ENCODE measurements around the gene COIL. TPM values are rescaled to one million over a fixed set of nuclear protein-coding genes. Genes with fewer than 3 reads are reported as not detected.

COIL gene
- total RNA-seq, 1 experiment from 2014 or later, result 22.9 TPM

DNA sequence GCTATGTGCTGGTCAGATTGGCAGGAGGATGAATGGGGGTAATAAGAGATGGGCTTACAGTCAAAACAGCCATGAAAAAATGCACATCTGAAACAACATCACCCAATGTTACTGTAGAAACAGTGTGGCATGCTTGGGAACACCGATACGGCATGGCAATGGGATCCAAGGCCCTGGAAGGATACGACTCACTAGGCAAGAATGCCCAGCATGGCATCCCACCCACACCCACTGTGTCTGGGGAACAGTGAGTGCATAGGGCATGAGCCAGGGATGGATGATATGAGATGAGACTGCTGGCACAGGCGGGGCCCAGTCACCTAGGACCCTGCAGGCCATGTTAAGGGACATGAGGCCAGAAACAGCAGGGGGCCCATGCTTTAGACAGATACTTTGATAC is 58.5 kb downstream of the COIL start:
- H3F3A ChIP-seq (ENCODE audit: low read length, unreplicated experiment), result no peaks in the 10 kb centered on the region
- DNase-seq, result peak; percentile 94
- H3K9me3 ChIP-seq (ENCODE audit: low read length), result no peaks in the 10 kb centered on the region
- no peaks in the 10 kb centered on the region for H3K27me3 ChIP-seq (ENCODE audit: low read length)
- peaks cover 22% of the 10 kb centered on the region for H3K4me1 ChIP-seq (ENCODE audit: insufficient read depth, low read length)
- no peak overlapping the region for H3K9ac ChIP-seq (ENCODE audit: low read length)
- no peak overlapping the region for H2AFZ ChIP-seq (ENCODE audit: low read length)
- H3K36me3 ChIP-seq (ENCODE audit: low read depth, low read length), result peaks cover 85% of the 10 kb centered on the region
- H3K27ac ChIP-seq (ENCODE audit: low read length), result peak overlapping the region; percentile 35
- CTCF ChIA-PET, result no interaction called here
- POLR2A ChIA-PET (ENCODE audit: unreplicated experiment), result no interaction called here
- peaks cover 32% of the 10 kb centered on the region for H3K79me2 ChIP-seq (ENCODE audit: low read length)
- H3K4me3 ChIP-seq (ENCODE audit: low read length), result no peak overlapping the region
- H3K9me2 ChIP-seq (replicated peaks; ENCODE audit: low read length), result no peaks in the 10 kb centered on the region
- H4K20me1 ChIP-seq (ENCODE audit: low read length), result no peaks in the 10 kb centered on the region
- no TSS peak for BruUV-seq (replicated peaks)
- no peak for TF ChIP-seq EZH2phosphoT487 (IDR thresholded peaks at IDR 0.05; ENCODE audit: borderline replicate concordance, low read length)
- TF ChIP-seq EZH2 (IDR thresholded peaks at IDR 0.05; ENCODE audit: low read length, unreplicated experiment), result no peak
- TF ChIP-seq, protein P1, sequence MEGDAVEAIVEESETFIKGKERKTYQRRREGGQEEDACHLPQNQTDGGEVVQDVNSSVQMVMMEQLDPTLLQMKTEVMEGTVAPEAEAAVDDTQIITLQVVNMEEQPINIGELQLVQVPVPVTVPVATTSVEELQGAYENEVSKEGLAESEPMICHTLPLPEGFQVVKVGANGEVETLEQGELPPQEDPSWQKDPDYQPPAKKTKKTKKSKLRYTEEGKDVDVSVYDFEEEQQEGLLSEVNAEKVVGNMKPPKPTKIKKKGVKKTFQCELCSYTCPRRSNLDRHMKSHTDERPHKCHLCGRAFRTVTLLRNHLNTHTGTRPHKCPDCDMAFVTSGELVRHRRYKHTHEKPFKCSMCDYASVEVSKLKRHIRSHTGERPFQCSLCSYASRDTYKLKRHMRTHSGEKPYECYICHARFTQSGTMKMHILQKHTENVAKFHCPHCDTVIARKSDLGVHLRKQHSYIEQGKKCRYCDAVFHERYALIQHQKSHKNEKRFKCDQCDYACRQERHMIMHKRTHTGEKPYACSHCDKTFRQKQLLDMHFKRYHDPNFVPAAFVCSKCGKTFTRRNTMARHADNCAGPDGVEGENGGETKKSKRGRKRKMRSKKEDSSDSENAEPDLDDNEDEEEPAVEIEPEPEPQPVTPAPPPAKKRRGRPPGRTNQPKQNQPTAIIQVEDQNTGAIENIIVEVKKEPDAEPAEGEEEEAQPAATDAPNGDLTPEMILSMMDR (conservative IDR thresholded peaks at IDR 0.05; ENCODE audit: low read depth, low read length), result no peak
- peak overlapping the region; percentile 39 for H3K4me2 ChIP-seq (ENCODE audit: low read length)
- intact Hi-C loops (cut with micrococcal nuclease), result loop anchor here (5.0 kb wide), 1 partner anchor 40 kb away; no protein-coding TSS in a partner anchor
- ATAC-seq, result peak; percentile 93

DNA sequence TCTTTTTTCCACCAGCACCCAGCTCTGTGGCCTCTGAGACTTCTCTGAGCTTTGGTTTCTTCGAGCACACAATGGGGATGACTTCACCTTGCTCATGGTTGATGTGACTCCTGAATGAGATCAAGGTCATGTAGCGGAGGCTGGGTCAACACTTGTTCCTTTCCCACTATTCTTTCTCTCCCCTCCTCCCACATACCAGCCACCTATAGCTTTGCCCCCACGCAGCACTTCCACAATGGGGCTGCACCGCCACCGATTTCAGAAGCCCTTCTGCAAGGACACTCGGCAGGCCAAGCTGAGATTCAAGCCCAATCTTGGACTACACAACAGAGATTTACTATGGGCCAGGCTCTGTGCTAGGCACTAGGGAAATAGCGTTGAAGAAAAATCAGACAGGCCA is 61.4 kb downstream of the COIL start:
- H3K9me3 ChIP-seq (ENCODE audit: low read length), result no peaks in the 10 kb centered on the region
- no peaks in the 10 kb centered on the region for H4K20me1 ChIP-seq (ENCODE audit: low read length)
- H3K27me3 ChIP-seq (ENCODE audit: low read length), result no peaks in the 10 kb centered on the region
- ChIA-PET POLR2A (ENCODE audit: unreplicated experiment) (interaction anchor here (0.6 kb wide), 1 partner anchor 110 kb away, joined by 3 read pairs; no protein-coding TSS in a partner anchor), CTCF (no interaction called here)
- no peak overlapping the region for H2AFZ ChIP-seq (ENCODE audit: low read length)
- no peak overlapping the region for H3K27ac ChIP-seq (ENCODE audit: low read length)
- peaks cover 90% of the 10 kb centered on the region for H3K36me3 ChIP-seq (ENCODE audit: low read depth, low read length)
- H3K79me2 ChIP-seq (ENCODE audit: low read length), result peaks cover 16% of the 10 kb centered on the region; the same call in 1 of the 2 replicates
- TF ChIP-seq EZH2phosphoT487 (IDR thresholded peaks at IDR 0.05; ENCODE audit: borderline replicate concordance, low read length) (no peak), EZH2 (IDR thresholded peaks at IDR 0.05; ENCODE audit: low read length, unreplicated experiment) (no peak)
- TF ChIP-seq, protein P1 (conservative IDR thresholded peaks at IDR 0.05; ENCODE audit: low read depth, low read length), result no peak
- ATAC-seq (no peak), DNase-seq (no peak)
- no peak overlapping the region for H3K4me3 ChIP-seq (ENCODE audit: low read length)
- intact Hi-C loops (cut with micrococcal nuclease), result no loop called here
- H3F3A ChIP-seq (ENCODE audit: low read length, unreplicated experiment), result no peaks in the 10 kb centered on the region
- no peak overlapping the region for H3K4me2 ChIP-seq (ENCODE audit: low read length)
- BruUV-seq (replicated peaks), result TSS peak; percentile 2
- peaks cover 27% of the 10 kb centered on the region for H3K4me1 ChIP-seq (ENCODE audit: insufficient read depth, low read length)
- no peak overlapping the region for H3K9ac ChIP-seq (ENCODE audit: low read length)
- H3K9me2 ChIP-seq (replicated peaks; ENCODE audit: low read length), result no peaks in the 10 kb centered on the region

DNA sequence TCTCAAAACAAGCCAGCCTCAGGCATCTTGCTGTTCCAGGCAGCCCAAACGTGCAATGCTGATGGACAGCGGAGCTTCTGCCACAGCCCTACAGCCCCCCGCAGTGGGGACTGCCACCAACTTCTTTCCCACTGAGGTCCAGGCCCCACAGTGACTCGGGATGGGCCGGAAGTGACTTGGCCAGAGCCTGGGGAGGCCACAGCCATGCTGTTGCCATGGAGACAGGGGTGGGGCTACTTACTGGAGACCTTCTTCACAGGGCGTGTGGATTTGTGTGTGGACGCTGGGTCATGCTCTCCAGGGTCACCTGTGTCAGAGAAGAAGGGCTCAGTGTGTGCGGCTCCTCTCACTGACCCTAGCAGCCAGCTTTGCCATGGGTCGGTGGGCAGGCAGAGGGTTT is 62.0 kb downstream of the COIL start:
- no peaks in the 10 kb centered on the region for H3K9me2 ChIP-seq (replicated peaks; ENCODE audit: low read length)
- H4K20me1 ChIP-seq (ENCODE audit: low read length), result no peaks in the 10 kb centered on the region
- H3K4me1 ChIP-seq (ENCODE audit: insufficient read depth, low read length), result peaks cover 27% of the 10 kb centered on the region
- H3K4me3 ChIP-seq (ENCODE audit: low read length), result no peak overlapping the region
- H3K36me3 ChIP-seq (ENCODE audit: low read depth, low read length), result peaks cover 87% of the 10 kb centered on the region
- DNase-seq, result no peak
- ATAC-seq, result no peak
- TF ChIP-seq EZH2 (IDR thresholded peaks at IDR 0.05; ENCODE audit: low read length, unreplicated experiment), result no peak
- no peak for TF ChIP-seq EZH2phosphoT487 (IDR thresholded peaks at IDR 0.05; ENCODE audit: borderline replicate concordance, low read length)
- TF ChIP-seq, protein P1 (conservative IDR thresholded peaks at IDR 0.05; ENCODE audit: low read depth, low read length), result no peak
- no peaks in the 10 kb centered on the region for H3K27me3 ChIP-seq (ENCODE audit: low read length)
- H3K79me2 ChIP-seq (ENCODE audit: low read length), result peaks cover 11% of the 10 kb centered on the region; the same call in 1 of the 2 replicates
- H3K4me2 ChIP-seq (ENCODE audit: low read length), result no peak overlapping the region
- H3K9ac ChIP-seq (ENCODE audit: low read length), result no peak overlapping the region
- H3K9me3 ChIP-seq (ENCODE audit: low read length), result no peaks in the 10 kb centered on the region
- H3K27ac ChIP-seq (ENCODE audit: low read length), result no peak overlapping the region
- CTCF ChIA-PET, result no interaction called here
- POLR2A ChIA-PET (ENCODE audit: unreplicated experiment), result interaction anchor here (0.6 kb wide), 1 partner anchor 111 kb away, joined by 3 read pairs; no protein-coding TSS in a partner anchor
- H2AFZ ChIP-seq (ENCODE audit: low read length), result no peak overlapping the region
- H3F3A ChIP-seq (ENCODE audit: low read length, unreplicated experiment), result no peaks in the 10 kb centered on the region
- BruUV-seq (replicated peaks), result no TSS peak
- intact Hi-C loops (cut with micrococcal nuclease), result no loop called here

All from PC-3 (cell line).